Limb (tissue), 2 donors: ENCODE data around the gene RDX.

Experiments used
- DNase-seq, 2 donors: peaks; one replicate each; pipeline ENCODE4 v3.0.0-alpha.2; 2016; ENCODE audit errors: extremely low spot score in 2 of 2

The RDX gene

GRCh38 chr11:110173811-110174644, 122.4 kb downstream of the RDX start:
- DNase-seq, result peak; percentile 58 to 76

GRCh38 chr11:110172468-110173065, 123.8 kb downstream of the RDX start:
- DNase-seq, result no peak

GRCh38 chr11:110169738-110170137, 126.7 kb downstream of the RDX start:
- no peak for DNase-seq

- no peak for DNase-seq
Measured at GRCh38 chr11:110168033-110168803, 128.2 kb downstream of the RDX start.

- no peak for DNase-seq
Measured at GRCh38 chr11:110165039-110165925, 131.1 kb downstream of the RDX start.

- DNase-seq, result no peak
Measured at GRCh38 chr11:110162216-110162615, 134.2 kb downstream of the RDX start.

- no peak for DNase-seq
Measured at GRCh38 chr11:110161061-110161460, 135.4 kb downstream of the RDX start.

- no peak for DNase-seq
Measured at GRCh38 chr11:110160437-110160836, 136.0 kb downstream of the RDX start.

GRCh38 chr11:110160016-110160415, 136.4 kb downstream of the RDX start:
- DNase-seq, result no peak

- DNase-seq, result no peak
Measured at GRCh38 chr11:110159476-110159875, 136.9 kb downstream of the RDX start.

GRCh38 chr11:110158317-110159200, 137.9 kb downstream of the RDX start:
- no peak for DNase-seq

- no peak for DNase-seq
Measured at GRCh38 chr11:110156503-110156902, 139.9 kb downstream of the RDX start.

GRCh38 chr11:110153474-110153873, 142.9 kb downstream of the RDX start:
- DNase-seq, result no peak

- DNase-seq, result no peak
Measured at GRCh38 chr11:110152199-110152598, 144.2 kb downstream of the RDX start.

- no peak for DNase-seq
Measured at GRCh38 chr11:110148775-110149744, 147.4 kb downstream of the RDX start.

GRCh38 chr11:110147962-110148709, 148.3 kb downstream of the RDX start:
- DNase-seq, result no peak

GRCh38 chr11:110141812-110142211, 154.6 kb downstream of the RDX start:
- no peak for DNase-seq

GRCh38 chr11:110134110-110134509, 162.3 kb downstream of the RDX start:
- peak; percentile 41 to 43 for DNase-seq
